ENCODE data around the gene FUBP3. TPM values are rescaled to one million over a fixed set of nuclear protein-coding genes. Genes with fewer than 3 reads are reported as not detected.
A peak's percentile ranks its signal among the peaks of the same experiment; 100 is the strongest.

FUBP3 gene
- polyA plus RNA-seq, 6 donors from 2014 or later = 22.5 to 37.4 (median 25.7) TPM

DNA sequence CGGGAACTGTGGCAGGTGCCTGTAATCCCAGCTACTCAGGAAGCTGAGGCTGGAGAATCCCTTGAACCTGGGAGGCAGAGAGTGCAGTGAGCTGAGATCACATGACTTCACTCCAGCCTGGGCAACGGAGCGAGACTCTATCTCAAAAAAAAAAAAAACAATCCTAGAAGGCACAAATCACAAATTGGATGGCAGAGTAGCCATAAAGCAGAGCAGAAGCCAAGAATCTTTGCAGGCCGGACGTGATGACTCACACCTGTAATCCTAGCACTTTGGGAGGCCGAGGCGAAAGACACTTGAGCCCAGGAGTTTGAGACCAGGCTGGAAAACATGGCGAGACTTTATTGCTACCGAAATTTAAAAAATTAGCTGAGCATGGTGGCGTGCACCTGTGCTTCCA lies 9.2 kb upstream of the FUBP3 start:
- no peaks in the 10 kb centered on the region for H3K36me3 Mint-ChIP-seq
- H3K4me3 Mint-ChIP-seq = no peak overlapping the region
- H3K27me3 Mint-ChIP-seq = peaks cover 8 to 37% (median 17%) of the 10 kb centered on the region in 3 donors
- no peaks in the 10 kb centered on the region for H3K9me3 Mint-ChIP-seq
- no peak for ATAC-seq (ENCODE audit: low read depth in 2 of 2)
- H3K27ac Mint-ChIP-seq = peak overlapping the region in 2 of 6 donors; percentile 27 to 37
- DNase-seq = no peak
- no peaks in the 10 kb centered on the region for H3K4me1 Mint-ChIP-seq

DNA sequence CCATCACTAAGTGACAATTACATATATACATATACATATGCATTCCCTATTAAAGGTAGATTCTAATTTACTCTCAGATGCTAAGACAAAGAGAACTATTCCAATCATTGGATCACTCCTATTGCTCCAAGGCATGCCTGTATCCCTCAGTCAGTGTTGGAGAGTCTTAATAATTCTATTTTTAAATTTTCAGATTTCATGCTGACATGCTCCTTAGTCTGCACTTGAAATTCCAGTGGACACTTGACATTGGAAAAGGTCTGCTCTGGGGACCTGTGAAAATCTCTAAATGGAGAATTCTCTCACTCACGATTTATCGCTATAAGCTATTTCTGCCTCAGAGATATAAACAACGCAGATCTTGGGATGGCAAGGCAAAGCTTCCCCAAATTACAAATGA lies 3.9 kb upstream of the FUBP3 start:
- Mint-ChIP-seq H3K9me3 (no peaks in the 10 kb centered on the region), H3K36me3 (no peaks in the 10 kb centered on the region), H3K27me3 (peaks cover 0 to 6% (median 0%) of the 10 kb centered on the region in 3 donors), H3K4me3 (peak overlapping the region in 1 of 8 donors; percentile 22), H3K4me1 (peaks cover 13 to 18% (median 18%) of the 10 kb centered on the region in 3 donors), H3K27ac (no peak overlapping the region)
- DNase-seq = no peak
- no peak for ATAC-seq (ENCODE audit: low read depth in 2 of 2)

DNA sequence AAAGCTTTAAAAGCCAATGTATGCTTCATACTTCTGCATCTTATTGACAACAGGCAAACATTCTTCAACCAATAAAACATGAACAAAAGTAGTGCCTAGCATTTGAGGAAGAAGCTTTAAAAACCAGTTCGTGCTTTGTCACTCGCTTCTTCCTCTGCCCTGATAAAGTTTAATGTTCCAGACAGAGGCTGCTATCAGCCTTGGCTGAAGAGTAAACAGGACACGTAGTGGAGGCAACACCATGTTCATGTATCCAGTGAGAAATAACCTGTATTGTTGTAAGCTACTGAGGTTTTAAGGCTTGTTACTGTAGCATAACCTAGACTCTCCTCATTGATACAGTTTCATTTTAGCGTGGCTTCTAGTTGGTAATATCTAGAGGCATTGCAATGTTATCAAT lies 3.2 kb upstream of the FUBP3 start:
- Mint-ChIP-seq H3K9me3 (no peaks in the 10 kb centered on the region), H3K27me3 (no peaks in the 10 kb centered on the region), H3K36me3 (no peaks in the 10 kb centered on the region), H3K4me1 (peaks cover 20 to 25% (median 25%) of the 10 kb centered on the region in 3 donors), H3K4me3 (peak overlapping the region in 1 of 8 donors; percentile 22), H3K27ac (no peak overlapping the region)
- no peak for ATAC-seq (ENCODE audit: low read depth in 2 of 2)
- no peak for DNase-seq

DNA sequence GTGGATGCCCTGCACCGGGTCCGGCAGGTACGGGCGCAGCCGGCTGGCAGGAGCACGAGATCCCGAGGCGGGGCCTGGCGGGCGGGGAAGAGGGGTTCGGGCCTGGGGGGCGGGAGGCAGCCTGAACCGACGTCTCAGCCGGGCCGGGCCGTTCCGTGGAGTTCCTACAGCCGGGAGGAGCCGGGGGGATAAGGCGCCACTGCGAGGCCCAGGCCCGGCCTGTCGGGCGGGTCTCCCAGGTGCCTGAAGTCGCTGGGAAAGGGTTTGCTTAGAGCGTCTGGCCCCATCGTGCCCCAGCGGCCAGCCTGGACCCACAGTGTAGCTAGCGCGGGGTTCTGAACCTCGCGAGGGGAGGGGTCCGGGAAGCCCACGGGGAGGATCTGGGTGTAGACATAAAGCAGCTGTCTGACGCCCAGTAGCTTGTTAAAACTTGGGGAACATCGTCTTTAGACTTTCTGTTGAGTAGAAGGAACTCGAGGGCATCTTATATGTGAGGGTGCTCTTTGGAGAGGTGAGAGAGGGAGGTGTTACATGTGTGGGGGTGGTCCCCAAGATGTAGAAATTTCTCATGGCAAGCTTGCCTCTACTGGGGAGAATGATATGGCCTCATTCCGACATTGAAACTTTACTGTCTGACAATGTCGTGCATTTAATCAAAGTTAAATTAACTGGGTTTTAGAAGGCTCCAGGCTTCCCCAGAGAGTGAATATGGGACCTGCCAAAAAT lies 524 bp downstream of the FUBP3 start:
- Mint-ChIP-seq H3K4me1 (peaks cover 21 to 46% (median 36%) of the 10 kb centered on the region in 3 donors), H3K27ac (peak overlapping the region; percentile 3 to 92 (median 76)), H3K36me3 (no peaks in the 10 kb centered on the region), H3K4me3 (peak overlapping the region; percentile 84 to 97 (median 92)), H3K9me3 (no peaks in the 10 kb centered on the region), H3K27me3 (no peaks in the 10 kb centered on the region)
- peak; percentile 40 to 42 for ATAC-seq (ENCODE audit: low read depth in 2 of 2)
- no peak for DNase-seq

DNA sequence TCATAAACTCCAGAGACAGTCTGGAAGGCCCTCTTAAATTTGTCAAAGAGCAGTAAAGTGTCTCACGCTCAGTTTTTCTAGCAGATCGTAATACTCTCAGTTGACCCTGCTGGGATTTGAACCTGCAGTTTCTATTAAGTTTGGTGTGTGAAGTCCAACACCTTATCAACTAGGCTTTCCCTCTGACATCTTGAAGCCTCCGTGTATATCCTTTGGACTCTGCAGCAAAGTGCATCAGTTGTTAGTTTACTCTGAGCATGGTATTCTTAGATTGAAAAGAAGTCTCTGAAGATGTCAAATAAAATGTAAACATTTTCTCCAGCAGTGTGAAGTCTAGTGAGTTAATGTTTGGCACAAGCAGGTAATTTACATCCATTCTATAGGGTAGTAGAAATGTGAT lies 2.4 kb downstream of the FUBP3 start:
- no peaks in the 10 kb centered on the region for H3K9me3 Mint-ChIP-seq
- no peak for ATAC-seq (ENCODE audit: low read depth in 2 of 2)
- H3K4me1 Mint-ChIP-seq = peaks cover 21 to 52% (median 48%) of the 10 kb centered on the region in 3 donors

DNA sequence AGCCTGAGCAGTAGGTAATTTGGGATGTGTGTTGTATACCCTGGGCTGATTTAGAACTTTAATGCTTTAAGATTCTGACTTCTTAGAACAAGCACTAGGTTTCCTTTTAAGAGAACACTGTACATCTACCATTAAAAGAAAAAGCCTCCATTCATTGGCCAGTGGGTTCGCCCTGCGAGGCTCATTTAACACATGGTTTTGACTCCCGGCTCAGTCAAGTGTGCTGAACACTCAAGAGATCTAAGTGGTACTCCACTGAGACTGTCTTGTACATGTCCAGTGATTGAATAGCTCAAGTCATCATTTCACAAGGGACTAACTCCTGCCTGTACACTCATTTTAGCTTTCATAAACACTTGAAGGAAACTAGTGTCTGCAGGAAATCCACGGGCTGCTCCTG lies 3.9 kb downstream of the FUBP3 start:
- DNase-seq (no peak), ATAC-seq (ENCODE audit: low read depth in 2 of 2) (no peak)
- no peak overlapping the region for H3K27ac Mint-ChIP-seq
- no peaks in the 10 kb centered on the region for H3K9me3 Mint-ChIP-seq
- peaks cover 25 to 57% (median 45%) of the 10 kb centered on the region in 3 donors for H3K4me1 Mint-ChIP-seq
- no peaks in the 10 kb centered on the region for H3K36me3 Mint-ChIP-seq
- H3K4me3 Mint-ChIP-seq = peak overlapping the region in 1 of 8 donors; percentile 20
- no peaks in the 10 kb centered on the region for H3K27me3 Mint-ChIP-seq

More for the DNA sequence above, 2.4 kb downstream of the FUBP3 start:
- Mint-ChIP-seq H3K4me3 (peak overlapping the region in 2 of 8 donors; percentile 47 to 91), H3K36me3 (no peaks in the 10 kb centered on the region), H3K27ac (no peak overlapping the region), H3K27me3 (no peaks in the 10 kb centered on the region)
- no peak for DNase-seq

DNA sequence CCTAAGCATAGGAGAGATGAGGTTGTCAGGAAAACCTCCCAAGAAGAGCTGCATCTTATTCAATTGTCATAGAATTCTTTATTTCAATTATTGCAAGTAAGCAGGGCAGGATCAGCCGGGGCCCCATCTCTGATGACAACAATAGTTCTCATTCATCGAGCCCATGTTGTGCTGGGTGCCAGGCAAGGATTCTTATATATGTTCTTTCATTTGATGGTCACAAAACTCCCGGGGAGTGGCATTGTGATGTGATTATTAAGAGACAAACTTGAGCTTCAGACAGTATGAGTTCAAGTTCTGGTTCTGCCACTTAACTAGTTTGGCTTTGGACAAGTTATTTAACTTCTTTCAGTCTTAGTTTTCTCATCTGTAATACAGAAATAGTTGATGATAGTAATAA lies 8.5 kb downstream of the FUBP3 start:
- H3K36me3 Mint-ChIP-seq = no peaks in the 10 kb centered on the region
- H3K9me3 Mint-ChIP-seq = no peaks in the 10 kb centered on the region
- H3K4me3 Mint-ChIP-seq = no peak overlapping the region
- no peak overlapping the region for H3K27ac Mint-ChIP-seq
- no peak for ATAC-seq (ENCODE audit: low read depth in 2 of 2)
- no peaks in the 10 kb centered on the region for H3K27me3 Mint-ChIP-seq
- H3K4me1 Mint-ChIP-seq = peaks cover 10 to 32% (median 27%) of the 10 kb centered on the region in 3 donors
- DNase-seq = no peak

DNA sequence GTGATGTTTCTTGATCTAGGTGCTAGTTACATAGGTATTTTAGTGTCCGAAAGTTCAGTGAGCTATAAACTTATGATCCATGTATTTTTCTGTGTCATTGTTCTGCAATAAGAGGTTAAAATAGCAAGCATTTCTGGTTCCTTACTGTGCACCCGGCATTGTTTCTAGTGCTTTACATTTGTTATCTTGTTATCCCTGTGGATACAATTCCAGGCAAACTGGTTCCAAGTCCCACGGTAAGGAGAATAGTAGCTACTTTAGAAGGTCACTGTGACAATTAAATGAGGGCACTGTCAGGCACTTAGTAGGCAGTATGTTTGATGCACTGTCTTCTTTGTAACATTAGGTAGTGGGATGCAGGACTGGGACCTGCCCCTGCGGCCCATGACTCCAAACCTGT lies 9.0 kb downstream of the FUBP3 start:
- ATAC-seq (ENCODE audit: low read depth in 2 of 2) = no peak
- DNase-seq = no peak
- H3K9me3 Mint-ChIP-seq = no peaks in the 10 kb centered on the region
- H3K4me3 Mint-ChIP-seq = no peak overlapping the region
- no peaks in the 10 kb centered on the region for H3K27me3 Mint-ChIP-seq
- no peak overlapping the region for H3K27ac Mint-ChIP-seq
- peaks cover 14 to 31% (median 27%) of the 10 kb centered on the region in 3 donors for H3K4me1 Mint-ChIP-seq
- H3K36me3 Mint-ChIP-seq = no peaks in the 10 kb centered on the region

DNA sequence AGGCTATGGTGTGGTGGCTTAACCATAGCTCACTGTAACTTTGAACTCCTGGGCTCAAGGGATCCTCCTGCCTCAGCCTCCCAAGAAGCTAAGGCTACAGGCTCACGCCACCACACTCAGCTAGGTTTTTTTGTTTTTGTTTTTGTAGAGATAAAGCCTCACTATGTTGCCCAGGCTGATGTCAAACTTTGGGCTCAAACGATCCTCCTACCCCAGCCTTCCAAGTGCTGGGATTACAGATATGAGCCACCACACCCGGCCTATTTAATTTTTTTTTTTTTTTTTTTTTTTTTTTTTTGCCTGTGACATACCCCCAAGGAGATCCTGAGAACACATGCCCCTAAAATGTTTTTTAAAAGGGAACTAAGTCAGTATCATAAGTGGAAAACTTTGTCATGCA lies 10.4 kb downstream of the FUBP3 start:
- no peak overlapping the region for H3K27ac Mint-ChIP-seq
- ATAC-seq (ENCODE audit: low read depth in 2 of 2) = no peak
- no peaks in the 10 kb centered on the region for H3K36me3 Mint-ChIP-seq
- peaks cover 14 to 32% (median 27%) of the 10 kb centered on the region in 3 donors for H3K4me1 Mint-ChIP-seq
- H3K4me3 Mint-ChIP-seq = no peak overlapping the region
- DNase-seq = no peak
- H3K9me3 Mint-ChIP-seq = no peaks in the 10 kb centered on the region
- H3K27me3 Mint-ChIP-seq = no peaks in the 10 kb centered on the region

DNA sequence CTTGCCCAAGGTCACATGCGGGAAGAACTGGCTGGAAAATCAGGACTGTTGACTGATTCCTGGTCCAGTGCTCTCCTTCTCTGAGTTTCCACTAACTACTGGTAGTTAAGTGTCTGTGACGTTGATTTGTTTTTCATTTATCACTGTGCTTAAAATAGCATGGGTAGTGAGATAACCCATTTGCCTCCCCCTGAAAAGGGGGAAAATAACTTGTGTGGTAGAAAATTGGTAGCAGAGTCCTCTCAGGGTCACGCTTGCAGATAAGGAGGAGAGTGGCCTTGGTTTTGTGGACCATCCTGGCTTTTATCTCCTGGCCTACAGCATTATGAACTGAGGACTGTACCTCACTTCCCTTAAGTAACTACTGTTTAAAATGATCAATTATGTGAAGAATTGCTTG lies 10.9 kb downstream of the FUBP3 start:
- peaks cover 14 to 30% (median 23%) of the 10 kb centered on the region in 3 donors for H3K4me1 Mint-ChIP-seq
- H3K9me3 Mint-ChIP-seq = no peaks in the 10 kb centered on the region
- DNase-seq = no peak
- no peak overlapping the region for H3K27ac Mint-ChIP-seq
- no peak overlapping the region for H3K4me3 Mint-ChIP-seq
- H3K36me3 Mint-ChIP-seq = peaks cover 0 to under 1% of the 10 kb centered on the region in 2 donors
- no peak for ATAC-seq (ENCODE audit: low read depth in 2 of 2)
- no peaks in the 10 kb centered on the region for H3K27me3 Mint-ChIP-seq

DNA sequence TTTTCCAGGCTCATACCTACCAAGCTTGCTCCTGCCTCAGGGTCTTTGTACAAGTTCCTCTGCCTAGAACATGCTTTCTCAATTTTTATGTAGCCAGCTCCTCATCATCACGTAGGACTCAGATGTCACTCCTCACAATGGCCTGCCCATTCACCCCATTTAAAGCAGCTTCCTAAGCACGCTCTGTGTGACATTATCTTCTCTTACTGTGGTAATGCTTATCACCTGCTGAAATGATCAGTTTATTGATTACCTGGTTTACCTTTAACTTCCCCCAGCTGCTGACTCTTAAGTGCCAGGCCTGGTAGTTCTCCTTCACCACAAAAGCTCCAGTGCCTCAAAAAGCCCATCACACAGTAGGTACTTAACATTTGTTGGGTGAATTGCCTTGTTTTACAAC lies 13.6 kb downstream of the FUBP3 start:
- Mint-ChIP-seq H3K9me3 (no peaks in the 10 kb centered on the region), H3K27ac (no peak overlapping the region), H3K36me3 (peaks cover 9 to 15% of the 10 kb centered on the region in 2 donors), H3K4me3 (no peak overlapping the region), H3K4me1 (peaks cover 12 to 21% (median 15%) of the 10 kb centered on the region in 3 donors), H3K27me3 (no peaks in the 10 kb centered on the region)
- DNase-seq = no peak
- ATAC-seq (ENCODE audit: low read depth in 2 of 2) = no peak

DNA sequence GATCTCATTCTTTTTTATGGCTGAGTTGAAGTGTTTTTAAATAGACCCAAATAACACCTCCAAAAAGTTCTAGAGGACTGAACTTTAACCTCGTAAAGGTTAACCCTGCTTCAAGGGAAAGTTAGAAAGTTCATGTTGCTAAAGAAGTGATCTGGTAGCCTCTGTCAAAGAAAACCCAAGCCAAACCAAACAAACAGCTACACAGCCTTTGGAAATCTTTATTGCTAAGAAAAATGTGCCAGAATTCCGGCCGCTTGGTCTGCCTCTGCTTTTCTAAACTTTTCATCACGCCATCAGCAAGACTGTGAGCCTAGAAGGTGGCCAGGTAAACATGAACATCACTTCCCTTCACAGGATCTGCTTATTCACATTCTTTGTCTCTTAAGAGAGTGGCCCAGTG lies 17.9 kb downstream of the FUBP3 start:
- H3K9me3 Mint-ChIP-seq = no peaks in the 10 kb centered on the region
- H3K4me1 Mint-ChIP-seq = peaks cover 1 to 14% (median 8%) of the 10 kb centered on the region in 3 donors
- no peak for ATAC-seq (ENCODE audit: low read depth in 2 of 2)
- peak overlapping the region in 1 of 6 donors; percentile 44 for H3K27ac Mint-ChIP-seq
- peaks cover 19 to 26% of the 10 kb centered on the region in 2 donors for H3K36me3 Mint-ChIP-seq
- DNase-seq = no peak
- H3K27me3 Mint-ChIP-seq = no peaks in the 10 kb centered on the region
- H3K4me3 Mint-ChIP-seq = no peak overlapping the region

DNA sequence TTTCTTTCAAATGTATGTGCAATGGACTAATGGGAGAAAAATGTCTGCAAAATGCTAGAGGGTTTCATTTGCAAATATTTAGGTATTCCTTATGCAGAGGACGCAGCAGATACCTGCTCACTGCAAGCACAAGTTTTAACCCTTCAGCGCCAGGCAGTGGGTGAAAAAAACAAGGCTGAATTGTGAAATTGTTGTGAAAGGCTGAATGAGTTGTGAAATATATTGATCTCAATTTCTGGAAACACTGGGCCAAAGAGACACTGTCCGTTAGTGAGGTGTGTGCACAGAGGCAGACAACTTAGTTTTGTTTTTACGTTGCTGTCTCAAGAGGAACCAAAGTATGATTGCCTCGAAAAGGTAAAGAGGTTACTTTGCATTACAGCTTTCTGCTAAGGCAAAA lies 18.8 kb downstream of the FUBP3 start:
- ATAC-seq (ENCODE audit: low read depth in 2 of 2) (no peak), DNase-seq (no peak)
- Mint-ChIP-seq H3K4me1 (peaks cover 3 to 10% (median 5%) of the 10 kb centered on the region in 3 donors), H3K27ac (peak overlapping the region in 1 of 6 donors; percentile 27), H3K27me3 (no peaks in the 10 kb centered on the region), H3K4me3 (no peak overlapping the region), H3K9me3 (no peaks in the 10 kb centered on the region), H3K36me3 (peaks cover 19 to 29% of the 10 kb centered on the region in 2 donors)

DNA sequence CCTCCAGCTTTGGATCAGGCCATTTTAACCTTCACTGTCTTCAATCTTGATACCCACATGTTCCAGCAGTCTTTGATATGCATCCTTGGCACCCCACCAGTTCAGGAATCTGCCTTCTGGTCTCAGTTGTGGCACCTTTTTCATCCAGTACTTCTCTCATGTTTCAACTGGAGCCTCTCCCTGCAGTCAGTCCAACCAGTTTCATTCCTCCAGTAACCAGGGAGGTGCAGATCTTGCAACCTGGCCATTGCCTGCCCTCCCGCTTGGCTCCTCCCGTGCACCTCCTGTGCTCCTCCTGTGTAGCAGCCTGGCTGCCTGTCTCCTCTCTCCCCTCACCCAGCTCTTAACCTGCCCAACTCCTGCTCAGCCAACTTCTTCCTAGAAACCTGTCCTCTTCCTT lies 20.2 kb downstream of the FUBP3 start:
- no peak for ATAC-seq (ENCODE audit: low read depth in 2 of 2)
- H3K9me3 Mint-ChIP-seq = no peaks in the 10 kb centered on the region

More for the DNA sequence above, 20.2 kb downstream of the FUBP3 start:
- H3K4me1 Mint-ChIP-seq = peaks cover 0 to 9% (median 8%) of the 10 kb centered on the region in 3 donors
- peaks cover 19 to 35% of the 10 kb centered on the region in 2 donors for H3K36me3 Mint-ChIP-seq
- H3K27ac Mint-ChIP-seq = no peak overlapping the region
- H3K27me3 Mint-ChIP-seq = no peaks in the 10 kb centered on the region
- H3K4me3 Mint-ChIP-seq = no peak overlapping the region
- no peak for DNase-seq
